Stimulated activated naive CD4-positive, alpha-beta T cell treated with Interleukin-2 at 50 U/mL for 16 hours (primary cell): ENCODE data around the gene MAP3K15.
A peak's percentile ranks its signal among the peaks of the same experiment; 100 is the strongest.

Source experiments
- DNase-seq: peaks from one replicate; lab custom pipeline; 2025; lab: John Stamatoyannopoulos, UW

MAP3K15 gene

DNA sequence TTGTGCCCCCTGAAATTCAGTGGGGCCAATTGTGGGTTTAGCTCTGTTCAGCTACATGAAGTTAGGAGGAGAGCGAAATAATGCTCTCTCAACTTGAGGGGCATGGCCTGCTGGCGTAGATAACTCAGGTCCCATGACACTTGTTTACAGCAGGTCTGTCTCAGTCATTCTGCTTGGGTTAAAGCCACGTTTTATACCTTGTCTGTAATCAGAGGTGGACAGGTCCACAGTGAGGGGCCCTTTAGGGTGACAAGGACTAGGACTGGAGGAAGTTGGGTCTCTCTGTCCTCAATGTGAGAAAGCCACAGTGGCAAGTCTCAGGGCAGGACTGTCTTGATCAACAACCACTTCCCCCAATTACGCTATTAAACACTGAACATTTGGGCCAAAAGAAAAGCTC, 122.6 kb downstream of the MAP3K15 start:
- DNase-seq, result no peak

DNA sequence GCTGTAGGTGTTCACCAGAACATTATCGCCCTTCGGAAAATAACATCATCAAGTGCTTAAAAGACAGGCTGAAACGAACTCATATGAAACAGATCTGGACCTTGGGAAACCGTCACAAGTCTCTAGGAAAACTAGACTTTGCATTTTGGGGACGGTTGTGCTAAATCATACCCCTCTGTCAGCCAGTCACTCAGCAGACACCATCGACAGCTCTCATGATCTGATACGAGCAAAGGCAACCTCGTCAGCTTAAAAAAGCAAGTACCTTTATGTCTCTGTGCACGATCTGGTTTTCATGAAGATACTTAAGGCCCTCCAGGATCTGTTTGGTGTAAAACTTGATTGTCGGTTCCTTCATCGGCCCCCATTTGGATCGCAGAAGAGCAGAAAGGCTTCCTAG, 123.2 kb downstream of the MAP3K15 start:
- no peak for DNase-seq

DNA sequence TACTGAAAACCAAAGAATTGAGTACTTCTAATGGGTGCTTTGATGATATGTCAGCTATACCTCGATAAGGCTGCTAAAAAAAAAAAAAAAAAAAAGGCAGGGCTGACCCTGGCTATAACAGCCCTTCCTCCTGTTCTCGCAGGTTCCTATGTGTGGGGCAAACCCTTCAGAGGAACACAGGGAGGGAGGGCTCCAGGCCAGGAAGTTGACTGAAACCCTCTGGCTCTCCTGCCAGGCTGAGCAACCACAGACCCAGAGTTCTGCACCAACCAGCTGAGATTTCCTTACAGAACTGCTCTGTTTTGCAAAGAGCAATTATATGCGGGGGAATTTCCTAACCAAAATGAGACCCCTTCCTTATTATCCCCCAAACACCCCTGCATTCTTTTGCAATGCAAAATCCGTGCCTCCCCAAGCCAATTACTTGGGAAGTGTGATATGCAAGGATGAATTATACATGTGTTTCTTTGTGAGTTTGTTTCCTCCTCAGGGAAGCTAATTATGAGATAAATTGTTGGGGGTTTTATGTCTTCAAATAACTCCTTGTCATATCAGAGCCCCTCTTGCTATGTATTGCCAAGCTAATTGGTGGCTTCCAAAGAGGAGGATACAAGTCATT, 126.0 kb downstream of the MAP3K15 start:
- no peak for DNase-seq

DNA sequence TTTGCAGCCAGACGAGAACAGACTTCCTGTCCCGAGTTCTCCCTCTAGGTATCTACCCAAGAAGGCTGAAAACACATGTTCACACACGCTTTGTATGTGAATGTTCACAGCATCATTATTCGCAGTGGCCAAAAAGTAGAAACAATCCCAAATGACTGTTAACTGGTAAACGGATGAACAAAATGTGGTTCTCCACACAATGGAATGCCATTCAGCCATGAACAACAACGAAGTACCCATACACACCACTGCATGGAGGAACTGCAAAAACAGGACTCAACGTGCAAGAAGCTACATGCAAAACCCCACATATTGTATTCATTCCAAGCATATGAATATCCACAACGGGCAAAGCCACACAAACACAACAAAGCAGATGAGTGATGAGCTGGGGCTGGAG, 126.6 kb downstream of the MAP3K15 start:
- no peak for DNase-seq

DNA sequence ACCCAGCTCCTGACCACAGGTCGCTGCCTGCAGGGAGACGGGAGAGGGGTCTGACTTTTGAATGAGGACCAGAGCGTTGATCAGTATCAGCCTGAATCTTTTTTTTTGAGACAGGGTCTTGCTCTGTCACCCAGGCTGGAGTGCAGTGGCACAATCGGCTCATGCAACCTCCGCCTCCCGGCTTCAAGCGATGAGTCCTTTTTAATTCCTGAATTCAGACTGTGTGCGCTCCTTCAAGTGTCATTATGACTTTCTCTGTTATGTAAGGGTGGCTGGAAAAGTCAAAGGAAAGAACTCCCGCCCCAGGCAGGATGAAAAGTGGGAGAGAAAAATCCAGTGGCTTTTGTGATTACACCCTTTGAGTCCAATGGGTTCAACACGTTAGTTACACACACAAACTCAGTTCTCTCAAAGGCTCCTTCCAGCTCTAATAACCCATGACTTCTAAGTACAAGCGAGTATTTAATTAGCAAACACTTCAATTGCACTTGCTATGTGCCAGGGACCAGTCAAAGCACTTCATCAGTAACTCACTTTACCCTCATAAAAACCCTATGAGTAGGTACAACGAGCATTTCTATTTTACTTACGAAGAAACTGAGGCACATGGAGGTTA, 127.1 kb downstream of the MAP3K15 start:
- DNase-seq, result no peak

DNA sequence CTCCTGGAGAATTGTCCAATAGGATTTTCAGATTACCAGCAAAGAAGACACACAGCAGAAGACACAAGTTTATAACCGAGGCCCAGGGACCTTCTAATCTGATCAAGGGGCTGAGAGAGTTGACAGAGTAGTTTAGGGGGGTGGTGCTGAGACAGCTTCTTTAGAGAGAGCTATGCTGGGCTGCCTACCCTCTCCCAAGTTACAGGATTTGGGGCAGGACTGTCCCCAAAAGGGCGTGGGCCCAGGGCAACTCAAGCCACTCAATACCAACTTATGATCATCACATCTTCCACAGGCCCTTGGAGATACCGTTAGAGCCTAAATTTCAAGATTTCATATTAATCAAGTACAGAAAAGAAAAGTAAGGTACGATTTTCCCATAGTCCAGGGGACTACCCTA, 128.6 kb downstream of the MAP3K15 start:
- no peak for DNase-seq

DNA sequence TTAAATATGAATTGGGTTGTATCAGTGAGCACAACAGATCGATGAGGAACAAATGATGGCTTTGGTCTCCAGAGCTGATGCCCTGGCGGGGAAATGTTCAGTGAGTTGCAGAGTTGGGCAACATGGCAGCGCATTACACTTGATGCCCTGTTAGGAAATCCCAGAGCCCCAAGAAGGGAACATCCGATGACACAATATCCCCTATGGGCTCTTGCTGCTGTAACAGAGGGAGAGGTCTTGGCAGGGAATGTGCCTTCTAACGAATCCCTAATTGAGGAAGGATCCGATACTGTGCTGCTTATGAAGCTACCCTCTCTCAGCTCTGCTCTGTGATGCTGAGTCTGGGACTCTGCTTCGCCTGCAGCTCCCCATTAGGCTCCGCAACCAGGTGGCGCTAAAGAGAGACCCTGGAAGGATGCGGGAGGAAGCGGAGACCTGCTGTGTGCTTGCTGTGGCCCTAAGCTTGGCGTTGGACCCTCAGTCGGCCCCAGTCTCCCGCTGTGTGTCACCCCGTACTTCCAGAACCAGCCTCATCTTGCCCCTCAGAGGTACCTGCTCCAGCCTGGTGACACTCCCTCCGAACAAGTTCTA, 132.7 kb downstream of the MAP3K15 start:
- peak; percentile 24 for DNase-seq

DNA sequence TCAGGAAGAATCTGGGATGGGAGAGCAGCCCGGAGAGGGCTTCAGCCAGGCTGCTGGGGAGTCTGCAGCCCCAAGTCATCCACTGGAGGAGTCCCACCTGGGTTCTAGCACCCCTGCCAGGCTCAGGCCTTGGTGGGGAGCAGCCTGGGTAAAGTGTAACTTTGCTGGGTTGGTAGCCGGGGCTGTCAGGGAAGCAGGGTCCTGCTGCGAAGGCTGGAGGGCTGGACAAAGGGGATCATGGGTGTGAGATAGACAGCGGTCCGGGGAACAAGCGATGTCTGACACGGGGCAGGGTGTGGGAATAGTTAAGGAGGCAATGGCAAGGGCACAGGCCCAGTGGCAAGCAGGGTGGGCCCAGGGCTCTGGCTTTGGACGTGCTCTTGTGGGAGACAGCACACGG, 134.0 kb downstream of the MAP3K15 start:
- no peak for DNase-seq

DNA sequence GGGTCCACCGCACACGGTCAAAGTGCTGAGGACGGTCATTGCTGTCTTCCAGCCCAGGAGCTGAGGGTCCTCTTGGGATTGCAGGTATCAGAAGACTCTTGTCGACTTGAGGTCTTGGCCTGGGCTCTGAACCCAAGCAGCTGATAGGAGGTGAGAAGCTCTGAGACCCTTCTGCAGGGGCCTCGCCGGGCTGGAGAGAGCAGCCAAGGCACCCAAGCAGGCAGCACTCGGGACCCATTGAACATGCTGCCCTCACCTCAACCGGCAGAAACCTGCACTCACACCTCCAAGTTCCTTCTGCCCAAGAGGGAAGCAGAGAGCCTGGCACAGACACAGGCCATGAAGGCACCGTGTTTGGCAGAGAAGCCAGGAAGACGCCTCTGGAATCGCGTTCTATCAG, 137.5 kb downstream of the MAP3K15 start:
- DNase-seq, result no peak

DNA sequence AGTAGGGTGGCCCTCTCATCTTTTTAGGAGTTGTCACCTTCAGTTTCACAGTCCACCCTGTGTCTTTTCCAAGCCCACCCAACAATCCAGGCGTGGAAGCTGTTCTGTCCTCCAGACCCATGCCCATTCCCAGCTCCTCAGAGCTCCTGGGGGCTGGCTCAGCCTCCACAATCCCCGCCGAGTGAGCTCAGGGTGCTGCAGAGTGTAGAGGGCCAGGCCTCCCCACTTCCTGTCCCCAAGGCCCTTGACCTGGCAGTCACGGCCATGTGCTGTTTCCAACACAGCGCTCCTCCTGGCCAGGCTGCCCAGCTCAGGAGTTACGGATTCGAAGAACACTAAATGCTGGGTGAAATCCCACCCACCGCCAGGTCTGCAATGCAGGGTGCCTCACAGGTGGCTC, 139.8 kb downstream of the MAP3K15 start:
- DNase-seq, result no peak

DNA sequence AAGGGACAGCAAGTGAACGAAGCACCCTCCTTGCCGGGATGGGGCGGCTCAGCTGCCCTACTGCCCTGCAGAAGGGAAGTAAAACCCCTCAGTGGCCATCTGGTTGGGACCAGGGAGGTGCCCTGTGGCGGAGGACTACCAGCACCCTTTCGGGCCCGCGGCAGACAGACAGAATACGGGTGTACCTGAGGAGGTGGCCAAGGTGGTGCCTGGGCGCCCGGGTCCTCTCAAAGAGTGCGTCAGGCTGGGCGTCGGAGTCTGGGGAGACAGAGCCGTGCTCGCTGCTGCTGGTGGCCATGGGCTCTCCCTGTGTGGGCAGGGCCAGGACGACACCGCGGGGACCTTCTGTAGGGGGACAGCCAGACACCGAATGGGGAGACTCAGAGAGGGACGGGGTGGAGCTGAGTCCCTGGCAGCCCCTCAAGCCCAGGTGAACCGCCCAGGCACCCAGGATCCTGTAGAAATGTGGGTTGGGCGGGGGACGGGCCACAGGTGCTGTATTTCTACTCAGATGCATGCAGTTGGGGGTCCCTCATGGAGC, 141.9 kb downstream of the MAP3K15 start:
- DNase-seq, result no peak

DNA sequence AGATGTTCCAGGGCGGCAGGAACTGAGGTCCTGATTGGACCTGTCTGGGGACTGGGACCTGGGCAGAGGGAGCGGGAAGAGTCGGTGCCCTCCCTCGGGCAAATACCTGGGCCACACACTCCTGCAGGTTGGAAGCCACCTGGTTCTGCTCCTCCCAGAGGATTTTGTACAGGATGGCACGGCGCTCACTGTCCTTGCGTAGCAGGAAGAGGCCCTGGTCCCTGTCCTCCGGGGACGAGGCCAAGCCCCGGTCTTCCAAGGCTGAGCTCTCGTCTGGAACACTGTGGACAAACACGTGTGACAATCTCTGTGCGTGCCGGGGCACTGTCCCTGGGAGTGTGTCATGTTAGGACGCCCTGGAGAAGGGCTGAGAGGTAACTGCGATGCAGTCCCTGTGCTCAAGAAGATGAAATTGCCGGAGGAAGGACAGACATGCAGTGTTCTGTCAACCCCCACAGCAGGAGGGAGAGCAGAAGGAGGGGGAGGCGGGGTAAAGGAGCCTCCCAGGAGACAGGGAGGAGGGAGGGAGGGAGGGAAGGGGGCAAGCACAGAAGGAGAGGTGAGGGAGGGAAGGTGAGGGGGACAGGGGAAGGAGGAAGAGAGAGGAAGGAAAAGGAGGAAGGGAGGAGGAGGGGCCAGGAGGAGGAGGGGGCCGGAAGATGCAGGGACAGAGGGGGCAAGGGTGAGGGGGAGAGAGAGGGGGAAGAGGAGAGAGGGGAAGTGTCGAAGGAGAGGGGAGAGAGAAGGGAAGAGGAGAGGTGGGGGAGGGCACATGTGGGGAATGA, 142.6 kb downstream of the MAP3K15 start:
- DNase-seq, result no peak

DNA sequence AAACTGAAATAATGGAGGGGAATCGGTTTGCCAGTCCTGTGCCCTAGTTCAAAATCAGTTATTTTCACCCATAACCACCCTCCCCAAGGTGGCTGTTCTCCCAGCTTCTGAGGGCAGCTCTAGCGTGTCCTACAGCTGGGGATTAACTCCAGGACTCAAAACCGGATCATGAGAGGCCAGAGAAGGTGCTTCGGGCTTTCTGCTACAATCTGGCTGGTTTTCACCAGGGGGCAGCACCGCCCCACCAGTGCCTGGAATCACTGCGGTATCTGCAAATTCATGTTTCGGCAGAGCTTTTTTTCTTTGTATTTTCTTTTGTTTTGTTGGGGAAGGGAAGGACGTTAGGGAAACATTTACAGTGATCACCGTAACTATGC, 143.2 kb downstream of the MAP3K15 start:
- peak; percentile 33 for DNase-seq

DNA sequence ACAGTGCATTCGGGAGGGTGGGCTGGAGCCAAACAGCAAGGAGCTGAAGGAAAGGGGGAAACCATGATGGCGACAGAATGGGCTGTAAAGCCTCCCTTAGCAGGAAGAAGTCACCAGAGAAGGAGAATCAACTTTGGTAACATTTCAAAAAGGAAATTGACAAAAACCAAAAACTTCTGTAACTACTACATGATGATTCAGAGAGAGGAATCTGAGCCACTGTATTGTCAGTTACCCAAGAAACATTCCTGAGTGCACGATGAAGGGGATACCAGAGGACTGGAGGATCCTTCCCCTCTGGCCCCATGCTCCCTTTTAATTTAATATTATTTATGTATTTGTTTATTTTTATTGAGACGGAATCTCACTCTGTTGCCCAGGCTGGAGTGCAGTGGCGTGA, 145.2 kb downstream of the MAP3K15 start:
- no peak for DNase-seq

DNA sequence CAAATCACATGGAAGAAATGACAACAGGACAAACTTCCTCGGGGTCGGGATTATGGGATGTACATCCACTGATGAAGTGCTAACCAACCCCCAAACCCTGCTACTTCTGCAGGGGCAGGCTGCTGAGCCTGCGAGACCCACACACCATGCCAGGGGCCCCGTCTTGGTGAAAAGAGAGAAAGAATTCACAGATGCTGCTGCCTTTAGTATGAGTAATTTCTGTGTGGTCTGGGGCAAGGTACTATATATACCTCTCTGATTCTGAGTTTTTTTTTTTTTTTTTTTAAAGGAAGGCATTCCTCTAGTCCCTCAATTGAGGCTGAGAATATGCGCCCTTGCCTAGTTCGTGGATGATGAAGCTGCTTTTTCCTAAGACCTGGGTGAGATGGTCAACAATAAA, 146.7 kb downstream of the MAP3K15 start:
- no peak for DNase-seq

DNA sequence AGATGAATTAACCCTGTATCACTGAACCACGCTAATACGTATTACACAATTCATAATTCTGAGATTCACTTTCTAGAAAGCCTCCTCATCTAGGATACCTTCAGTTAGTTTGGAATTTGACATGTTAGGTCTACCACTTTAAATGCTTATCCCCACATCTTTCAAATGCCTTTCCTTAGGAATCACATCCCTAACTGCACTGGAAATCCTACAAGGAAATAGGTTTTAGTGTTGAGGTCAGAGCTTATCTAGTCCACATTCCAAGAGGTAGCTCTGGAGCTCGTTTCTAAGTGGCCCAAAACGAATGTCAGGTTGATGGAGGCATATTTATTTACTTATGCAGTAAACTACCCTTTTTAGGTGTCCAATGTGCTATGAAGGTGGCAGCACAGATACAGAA, 153.6 kb downstream of the MAP3K15 start:
- DNase-seq, result no peak

DNA sequence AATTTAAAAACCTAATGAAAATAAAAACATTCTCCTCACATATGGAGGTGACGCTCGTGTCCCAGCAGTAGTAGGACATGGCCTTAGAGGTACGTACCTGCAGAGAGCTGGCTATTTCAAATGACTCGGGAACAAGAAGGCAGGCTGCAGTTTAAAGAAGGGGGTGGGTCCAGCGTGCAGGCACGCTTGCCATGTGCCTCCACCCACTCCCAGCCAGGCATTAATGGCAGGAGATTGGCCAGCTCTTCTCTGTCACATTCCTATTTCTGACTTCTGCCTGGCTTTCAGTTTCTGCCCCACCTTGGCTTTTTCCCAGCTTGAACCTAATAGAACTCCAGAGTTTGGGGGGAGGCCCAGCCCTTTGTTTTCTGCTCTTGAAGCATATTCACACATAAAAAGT, 154.4 kb downstream of the MAP3K15 start:
- no peak for DNase-seq

DNA sequence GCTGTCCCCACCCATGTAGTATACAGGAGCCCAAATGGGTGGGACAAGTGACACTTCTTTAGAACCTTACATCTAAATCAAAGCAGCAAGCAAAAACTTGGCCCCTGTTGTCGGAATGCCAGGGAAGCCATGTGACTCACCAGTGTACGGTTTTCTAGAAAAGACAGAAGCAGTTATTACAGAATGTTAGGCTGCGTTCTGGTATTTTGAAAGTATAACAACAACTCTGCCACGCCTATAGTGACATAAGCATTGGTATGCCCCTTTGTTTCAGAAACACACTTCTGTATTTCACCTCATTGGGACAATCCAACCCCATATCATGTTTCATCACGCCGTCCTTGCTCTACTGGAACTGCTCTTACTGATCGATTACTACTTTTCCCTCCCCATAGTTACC, 156.8 kb downstream of the MAP3K15 start:
- no peak for DNase-seq

DNA sequence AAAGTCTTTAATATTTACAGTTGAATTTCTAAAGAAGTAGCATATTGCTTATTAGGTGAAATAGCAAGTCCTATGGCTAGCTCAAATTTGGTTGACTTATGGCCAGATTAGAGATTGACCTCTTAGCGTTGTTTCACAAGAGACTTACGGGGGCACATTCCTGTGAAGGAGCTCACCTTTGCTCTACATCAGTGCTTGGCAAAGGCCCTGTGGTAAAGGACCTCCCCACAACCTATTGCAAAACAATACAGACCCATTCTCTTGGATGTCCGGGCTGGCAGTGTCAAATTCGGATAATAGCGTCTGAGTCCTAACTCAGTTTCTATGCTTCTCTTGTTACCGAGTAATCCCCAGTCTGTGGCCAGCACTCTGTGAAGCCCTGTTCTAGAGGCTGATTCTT, 160.7 kb downstream of the MAP3K15 start:
- DNase-seq, result no peak

DNA sequence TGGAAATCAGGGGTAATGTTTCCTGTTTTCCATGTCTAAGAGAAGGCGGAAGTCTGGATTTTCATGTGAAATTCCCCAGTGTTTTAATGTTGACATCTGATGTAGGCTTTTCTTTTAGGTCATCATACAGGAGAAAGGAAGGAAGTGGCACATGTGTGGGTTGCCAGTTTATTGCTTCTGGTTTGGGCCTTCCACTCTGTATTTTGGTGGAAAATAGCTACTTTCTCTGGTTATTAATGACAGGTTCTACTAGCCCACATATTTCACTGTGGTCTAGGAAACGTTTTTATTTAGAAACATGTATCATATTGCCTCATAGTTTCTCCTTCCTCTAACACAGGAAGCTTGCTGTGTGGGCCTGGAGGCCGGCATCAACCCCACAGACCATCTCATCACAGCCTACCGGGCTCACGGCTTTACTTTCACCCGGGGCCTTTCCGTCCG, 164.3 kb downstream of the MAP3K15 start:
- no peak for DNase-seq

DNA sequence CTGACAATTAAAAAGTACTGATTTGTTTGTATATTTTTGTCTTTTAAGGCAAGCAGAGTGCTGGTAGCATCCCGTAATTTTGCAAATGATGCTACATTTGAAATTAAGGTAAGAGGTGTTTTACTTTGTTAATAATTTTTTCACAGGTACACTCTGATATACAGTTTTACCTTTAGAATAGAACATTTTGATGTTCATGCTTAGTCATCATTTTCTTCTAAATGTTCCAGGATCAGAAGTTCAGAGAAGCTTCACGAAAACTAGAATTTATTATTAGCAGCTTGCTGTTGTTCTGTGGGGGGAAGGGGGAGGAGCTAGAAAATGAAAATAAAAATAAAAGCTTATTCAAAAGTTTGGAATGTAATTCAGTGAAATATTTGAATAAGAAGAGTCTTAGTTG, 166.0 kb downstream of the MAP3K15 start:
- no peak for DNase-seq

DNA sequence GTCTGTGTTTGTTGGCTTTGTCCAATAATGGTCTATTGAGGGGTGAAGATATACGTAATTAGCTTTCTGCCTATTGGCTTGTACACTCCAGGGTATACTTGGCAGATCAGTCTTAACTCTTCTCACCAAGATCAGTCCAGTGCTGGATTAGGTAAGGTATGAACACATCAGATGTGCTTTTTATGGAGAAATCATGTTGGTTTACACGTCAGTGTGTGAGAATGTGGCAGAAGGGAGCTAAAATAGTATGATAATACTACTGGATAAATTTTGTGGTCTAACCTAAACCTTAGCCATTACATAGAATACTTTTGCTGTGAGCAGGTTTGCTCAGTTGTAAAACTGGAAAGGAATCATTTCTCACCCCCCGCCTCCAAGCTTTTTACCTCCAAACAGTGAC, 167.4 kb downstream of the MAP3K15 start:
- DNase-seq, result no peak

DNA sequence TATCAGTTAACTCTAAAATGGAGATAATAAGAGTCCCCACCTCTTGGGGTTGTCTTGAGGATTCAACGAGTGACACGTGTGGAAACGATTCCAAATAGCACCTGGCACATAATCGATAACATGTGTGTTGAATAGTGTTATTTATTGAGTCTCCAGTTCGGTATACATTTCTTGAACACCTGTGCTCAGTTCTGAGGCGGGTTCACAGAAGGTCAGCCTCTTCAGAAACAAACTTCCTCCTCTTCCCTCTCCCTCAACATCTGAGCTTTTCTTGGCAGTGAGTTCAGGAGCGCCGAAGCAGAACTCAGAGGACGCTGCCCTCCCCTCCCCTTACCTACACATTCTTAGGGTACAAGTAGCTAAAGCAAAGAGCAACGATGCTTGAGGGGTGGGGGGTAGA, 170.6 kb downstream of the MAP3K15 start:
- no peak for DNase-seq
